ENCODE measurements around the gene HAVCR1.
"Not testable (repeated sequence)": the region's sequence is repeated elsewhere in the genome, so short reads cannot be mapped to it uniquely, and the experiment has no call there.

Gene HAVCR1

DNA sequence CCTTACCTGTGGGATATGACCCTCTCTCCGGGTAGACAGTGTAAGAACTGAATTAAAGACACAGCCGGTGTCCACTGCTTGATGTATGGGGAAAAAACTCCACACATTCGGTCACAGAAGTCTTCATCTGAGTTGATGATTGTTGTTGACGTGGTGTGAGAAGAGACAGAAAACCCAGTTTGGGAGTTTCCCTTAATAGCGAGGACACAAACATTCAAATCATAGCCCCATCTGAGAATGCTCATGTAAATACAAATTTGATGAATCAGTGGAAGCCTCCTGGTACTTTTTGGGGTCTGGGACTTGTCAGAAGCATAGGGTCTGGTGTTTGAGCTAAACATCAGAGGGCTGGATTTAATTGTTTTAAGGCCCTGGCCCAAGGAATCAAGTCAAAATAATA is 11.0 kb downstream of the HAVCR1 start:
- no peak for DNase-seq

DNA sequence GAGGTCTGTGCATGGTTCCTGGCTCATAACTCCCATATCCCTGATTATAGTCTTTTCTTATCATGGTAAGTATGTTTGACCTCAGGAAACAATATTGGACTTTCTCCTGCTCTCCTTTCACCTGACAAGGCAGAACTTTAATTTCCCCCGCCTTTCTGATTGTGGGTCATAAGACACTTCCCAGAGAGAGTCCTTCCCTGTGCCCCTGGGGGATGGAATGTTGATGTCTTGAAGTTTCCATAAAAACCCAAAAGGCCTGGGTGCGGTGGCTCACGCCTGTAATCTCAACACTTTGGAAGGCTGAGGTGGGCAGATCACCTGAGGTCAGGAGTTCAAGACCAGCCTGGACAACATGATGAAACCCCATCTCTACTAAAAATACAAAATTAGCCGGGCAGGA is 11.9 kb downstream of the HAVCR1 start:
- DNase-seq = not testable (repeated sequence)

DNA sequence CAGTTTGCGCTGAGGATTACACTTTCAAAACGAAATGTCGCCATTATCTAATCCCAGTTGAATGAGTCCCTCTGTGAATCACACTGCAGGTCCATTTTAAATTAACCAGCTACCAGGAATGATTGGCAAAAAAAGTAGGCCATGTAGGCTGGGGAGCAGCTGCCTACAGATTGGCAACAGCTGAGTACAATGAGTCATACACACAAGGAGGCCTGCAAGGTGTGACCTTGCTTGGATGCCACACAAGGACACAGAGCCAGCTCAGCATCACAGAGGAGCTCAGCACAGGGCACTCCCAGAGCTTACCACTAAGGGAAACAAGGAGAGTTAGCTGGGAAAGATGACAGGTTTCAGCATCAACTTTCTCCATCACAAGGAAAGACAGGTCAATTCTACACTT is 12.9 kb downstream of the HAVCR1 start:
- peak; percentile 12 for DNase-seq

DNA sequence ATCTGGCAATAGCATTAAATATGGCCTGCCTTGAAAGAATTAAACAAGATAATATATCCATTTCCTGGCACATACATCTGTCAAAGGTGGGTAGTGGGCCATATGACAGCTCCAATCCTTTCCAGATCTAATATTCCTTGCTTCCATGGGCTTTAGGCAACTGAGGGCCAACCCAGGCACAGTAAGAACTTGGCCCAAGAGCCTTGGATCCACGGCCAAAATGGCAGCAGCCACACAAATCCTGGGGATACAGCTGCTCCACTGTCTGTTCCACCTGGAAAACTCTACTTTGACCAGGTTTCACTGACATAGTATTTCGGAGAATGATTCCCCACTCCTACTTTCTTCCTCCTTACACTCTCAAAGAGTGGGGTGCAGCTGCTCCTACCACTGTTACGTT is 13.3 kb downstream of the HAVCR1 start:
- DNase-seq = peak; percentile 8

DNA sequence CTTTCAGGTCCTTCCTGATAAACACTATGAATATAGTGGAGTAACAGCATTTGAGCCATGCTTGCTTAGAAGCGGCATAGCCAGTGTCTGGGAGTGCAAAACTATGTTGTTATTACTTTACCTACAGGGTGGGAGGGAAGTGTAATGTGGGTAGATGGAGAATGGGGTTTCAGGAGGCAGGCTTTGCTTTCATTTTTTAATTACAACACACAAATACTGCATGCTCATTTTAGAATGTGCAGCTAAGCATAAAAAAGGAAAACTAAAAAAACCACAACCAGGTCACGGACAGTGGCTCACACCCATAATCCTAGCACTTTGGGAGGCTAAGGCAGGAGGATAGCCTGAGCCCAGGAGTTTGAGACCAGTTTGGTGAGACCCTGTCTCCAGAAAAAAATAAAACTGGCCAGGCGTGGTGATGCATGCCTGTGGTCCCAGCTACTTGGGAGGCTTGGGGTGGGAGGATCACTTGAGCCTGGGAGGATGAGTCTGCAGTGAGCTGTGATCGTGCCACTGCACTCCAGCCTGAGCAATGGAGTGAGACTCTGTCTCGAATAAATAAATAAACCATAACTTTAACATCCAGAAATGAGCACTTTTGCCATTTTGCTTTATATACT is 20.2 kb downstream of the HAVCR1 start:
- no peak for DNase-seq

DNA sequence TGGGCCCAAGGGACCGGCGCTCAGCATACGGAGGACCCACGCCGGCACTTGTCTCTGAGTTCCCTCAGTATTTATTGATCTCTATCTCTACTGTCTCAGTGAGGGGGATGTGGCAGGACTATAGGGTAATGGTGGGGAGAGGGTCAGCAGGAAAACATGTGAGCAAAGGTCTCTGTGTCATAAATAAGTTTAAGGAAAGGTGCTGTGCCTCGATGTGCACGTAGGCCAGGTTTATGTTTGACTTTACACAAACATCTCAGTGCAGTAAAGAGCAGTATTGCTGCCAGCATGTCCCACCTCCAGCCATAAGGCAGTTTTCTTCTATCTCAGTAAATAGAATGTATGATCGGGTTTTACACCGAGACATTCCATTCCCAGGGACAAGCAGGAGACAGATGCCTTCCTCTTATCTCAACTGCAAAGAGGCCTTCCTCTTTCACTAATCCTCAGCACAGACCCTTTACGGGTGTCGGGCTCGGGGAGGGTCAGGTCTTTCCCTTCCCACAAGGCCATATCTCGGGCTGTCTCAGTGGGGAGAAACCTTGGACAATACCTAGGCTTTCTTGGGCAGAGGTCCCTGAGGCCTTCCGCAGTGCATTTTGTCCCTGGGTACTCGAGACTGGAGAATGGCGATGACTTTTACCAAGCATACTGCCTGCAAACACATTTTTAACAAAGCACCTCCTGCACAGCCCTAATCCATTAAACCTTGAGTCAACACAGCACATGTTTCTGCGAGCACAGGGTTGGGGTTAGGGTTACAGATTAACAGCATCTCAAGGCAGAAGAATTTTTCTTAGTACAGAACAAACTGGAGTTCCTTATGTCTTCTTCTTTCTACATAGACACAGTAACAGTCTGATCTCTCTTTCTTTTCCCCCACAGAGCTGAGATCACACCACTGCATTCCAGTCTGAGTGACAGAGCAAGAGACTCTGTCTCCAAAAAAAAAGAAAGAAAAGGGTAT is 24.5 kb downstream of the HAVCR1 start:
- peak; percentile 87 for DNase-seq

DNA sequence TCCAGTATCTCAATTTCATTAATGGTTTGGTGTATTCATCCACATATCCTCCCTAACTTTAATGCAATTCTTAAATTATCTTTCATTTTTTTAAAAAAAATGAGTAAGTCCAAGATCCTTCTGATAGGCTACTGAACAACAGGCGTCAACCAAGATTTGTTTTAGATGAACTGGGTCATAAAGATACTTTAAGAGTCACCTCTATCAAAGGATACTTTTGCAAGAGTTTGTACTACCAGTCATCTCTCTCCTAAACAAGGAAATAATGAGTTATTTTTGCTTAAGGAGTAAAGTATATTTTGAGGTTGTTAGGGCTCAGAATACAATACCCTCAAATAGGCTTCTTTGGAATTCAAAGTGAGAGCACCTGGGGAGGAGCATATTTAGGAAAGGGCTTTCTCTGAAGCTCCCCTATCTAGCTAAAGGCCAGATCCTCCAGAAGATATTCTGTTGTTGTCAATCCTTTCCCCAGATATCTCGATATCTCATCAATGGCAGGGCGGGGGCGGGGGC is 25.8 kb downstream of the HAVCR1 start:
- DNase-seq = no peak

DNA sequence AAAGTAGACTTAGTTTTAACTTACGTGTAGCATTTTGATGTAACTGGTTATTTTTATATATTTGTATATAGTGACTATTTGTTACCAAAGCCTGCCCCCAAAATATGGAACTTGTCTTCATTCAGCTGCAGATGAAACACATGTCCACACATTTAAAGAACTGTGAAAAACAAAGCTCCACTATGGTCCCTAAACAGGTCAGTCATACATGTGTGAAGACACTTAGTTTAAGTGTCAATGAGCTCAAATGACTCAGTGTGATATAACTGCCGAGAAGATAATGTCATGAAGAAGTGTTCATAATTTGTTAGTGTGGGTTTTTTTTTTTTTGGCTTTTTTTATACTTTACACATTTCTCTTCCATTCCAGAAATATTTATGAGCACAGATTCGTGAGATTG is 28.2 kb downstream of the HAVCR1 start:
- DNase-seq = no peak

DNA sequence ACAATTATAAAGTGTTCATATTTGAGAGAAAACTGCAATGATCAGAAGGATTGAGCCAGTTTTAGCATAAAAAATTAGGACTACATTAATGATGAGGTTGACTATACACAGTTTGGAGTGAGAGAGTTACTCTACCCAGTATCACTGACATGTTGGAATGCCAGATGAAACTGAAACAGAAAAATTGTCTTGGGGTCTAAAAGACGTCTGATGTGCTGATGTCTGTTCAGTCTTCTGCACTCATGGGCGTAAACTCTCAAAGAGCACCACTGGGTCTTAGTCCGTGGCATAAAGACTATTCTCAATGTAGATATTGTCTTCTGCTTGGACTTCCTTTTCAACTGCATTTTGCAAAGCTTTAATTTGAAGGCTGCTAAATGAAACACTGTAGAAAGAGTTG is 29.5 kb downstream of the HAVCR1 start:
- DNase-seq = no peak

DNA sequence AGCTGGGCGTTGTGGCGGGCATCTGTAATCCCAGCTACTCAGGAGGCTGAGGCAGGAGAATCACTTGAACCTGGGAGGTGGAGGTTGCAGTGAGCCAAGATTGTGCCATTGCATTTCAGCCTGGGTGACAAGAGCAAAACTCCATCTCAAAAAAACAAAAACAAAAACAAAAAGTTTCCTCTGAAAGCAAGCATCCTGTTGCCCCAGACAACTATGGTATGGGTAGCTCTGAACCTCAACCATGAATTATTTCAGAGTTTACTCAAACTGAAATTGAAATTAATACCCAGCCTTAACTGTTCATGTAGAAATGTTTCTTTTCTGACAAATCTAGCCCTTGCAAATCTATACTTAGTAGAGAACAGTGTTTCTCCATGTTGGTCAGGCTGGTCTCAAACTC is 31.3 kb downstream of the HAVCR1 start:
- DNase-seq = not testable (repeated sequence)

DNA sequence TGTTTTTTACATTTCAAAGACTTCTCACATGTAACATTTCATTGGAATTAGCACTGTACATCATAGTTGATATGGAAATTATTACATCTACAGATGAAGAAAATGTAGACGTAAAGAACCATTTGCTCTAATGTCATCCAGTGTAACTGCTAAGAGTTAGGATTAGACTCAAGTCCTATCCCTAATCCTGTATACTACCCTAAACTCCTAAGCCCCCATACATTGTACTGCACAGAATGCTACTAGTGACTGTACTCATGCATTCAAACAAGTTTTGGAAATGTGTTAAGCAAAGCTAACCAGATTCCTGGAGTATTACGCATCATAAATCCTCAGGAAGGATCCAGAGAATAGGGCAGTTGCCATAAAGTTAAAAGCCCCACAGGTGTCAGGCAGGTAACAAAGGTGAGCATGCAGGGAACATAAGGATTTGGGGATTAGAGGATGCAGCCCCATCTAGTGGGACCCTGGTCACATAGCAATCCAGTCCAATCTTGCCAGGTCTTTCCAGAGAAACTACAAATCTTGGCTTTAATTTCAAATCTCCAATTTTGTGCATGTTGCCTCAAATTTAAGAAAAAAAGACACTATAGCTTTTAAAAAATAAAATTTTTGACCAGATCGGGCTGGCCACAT is 32.0 kb downstream of the HAVCR1 start:
- peak; percentile 70 for DNase-seq

DNA sequence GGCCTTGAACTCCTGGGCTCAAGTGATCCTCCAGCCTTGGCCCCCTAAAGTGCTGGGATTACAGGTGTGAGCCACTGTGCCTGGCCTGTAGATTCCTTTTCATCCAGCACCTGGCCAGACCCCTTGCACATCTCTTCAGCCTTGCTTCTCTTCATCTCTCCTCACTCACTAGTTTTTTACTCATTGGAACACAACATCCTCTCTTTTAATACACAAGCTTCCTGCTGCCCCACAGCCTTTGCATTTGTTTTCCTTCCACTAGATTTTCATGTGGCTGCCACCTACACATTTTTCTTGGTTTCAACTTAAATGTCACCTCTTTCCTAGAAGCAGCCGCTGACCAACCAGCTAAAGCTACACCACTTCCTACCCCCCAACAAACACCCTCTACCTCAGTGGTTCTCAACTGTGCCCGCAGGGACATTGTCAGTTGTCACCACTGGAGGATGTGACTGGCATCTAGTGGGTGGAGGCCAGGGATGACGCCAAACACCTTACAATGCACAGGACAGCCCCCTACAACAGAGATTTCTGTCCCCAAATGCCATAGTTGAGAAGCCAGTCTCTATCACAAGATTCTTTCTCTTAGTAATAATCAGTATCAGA is 33.7 kb downstream of the HAVCR1 start:
- no peak for DNase-seq

DNA sequence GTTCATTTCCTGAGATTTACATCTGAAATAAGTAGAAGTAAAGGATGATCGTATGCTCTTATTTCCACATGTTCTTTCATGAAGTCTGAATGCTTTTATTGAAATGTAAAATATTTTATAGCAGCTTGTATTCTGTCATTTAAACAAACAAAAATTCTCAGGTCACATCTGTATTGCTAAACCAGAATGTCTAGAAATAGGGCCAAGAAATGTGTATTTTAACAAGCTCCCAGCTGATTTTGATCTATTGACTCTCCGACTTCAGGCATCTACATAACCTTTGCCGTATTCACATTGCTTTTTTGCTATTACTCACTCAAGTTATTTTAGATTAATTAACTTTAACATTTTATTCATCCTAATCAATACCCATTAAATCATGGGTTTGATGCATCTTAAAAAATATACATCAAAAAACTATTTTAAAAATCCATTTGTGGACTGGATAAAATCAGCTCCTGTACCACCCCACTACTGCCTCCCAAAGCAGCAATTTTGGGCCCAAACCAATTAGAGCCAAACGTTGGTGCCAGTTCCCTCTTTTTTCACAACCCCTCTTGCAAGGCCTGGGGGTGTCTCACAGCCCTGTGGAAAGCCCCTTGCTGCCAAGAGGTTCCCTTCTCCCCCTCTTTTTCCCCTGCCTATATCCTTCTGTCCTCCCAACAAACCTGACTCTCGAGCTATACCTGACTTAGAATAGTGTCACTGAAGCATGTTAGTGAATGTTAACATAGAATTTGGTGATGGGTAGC is 34.5 kb downstream of the HAVCR1 start:
- no peak for DNase-seq

DNA sequence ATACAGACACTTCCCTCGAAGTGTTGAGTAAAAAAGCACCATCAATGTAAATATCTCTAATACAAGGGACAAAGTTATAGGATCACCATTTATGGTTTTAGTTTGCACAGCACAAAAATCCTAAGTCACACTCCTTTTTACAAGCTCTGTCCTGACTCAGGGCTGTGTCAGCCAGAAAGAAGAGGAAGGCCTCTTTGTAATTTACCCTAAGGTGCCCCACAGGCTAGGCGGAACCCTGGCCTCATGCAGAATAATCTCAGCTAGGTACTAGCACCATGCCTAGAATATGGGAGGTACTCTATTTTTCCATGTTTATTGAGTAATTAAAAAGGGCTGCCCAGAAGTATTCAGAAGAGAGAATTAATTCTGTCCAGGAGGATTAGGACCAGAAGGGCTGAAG is 36.9 kb downstream of the HAVCR1 start:
- no peak for DNase-seq

DNA sequence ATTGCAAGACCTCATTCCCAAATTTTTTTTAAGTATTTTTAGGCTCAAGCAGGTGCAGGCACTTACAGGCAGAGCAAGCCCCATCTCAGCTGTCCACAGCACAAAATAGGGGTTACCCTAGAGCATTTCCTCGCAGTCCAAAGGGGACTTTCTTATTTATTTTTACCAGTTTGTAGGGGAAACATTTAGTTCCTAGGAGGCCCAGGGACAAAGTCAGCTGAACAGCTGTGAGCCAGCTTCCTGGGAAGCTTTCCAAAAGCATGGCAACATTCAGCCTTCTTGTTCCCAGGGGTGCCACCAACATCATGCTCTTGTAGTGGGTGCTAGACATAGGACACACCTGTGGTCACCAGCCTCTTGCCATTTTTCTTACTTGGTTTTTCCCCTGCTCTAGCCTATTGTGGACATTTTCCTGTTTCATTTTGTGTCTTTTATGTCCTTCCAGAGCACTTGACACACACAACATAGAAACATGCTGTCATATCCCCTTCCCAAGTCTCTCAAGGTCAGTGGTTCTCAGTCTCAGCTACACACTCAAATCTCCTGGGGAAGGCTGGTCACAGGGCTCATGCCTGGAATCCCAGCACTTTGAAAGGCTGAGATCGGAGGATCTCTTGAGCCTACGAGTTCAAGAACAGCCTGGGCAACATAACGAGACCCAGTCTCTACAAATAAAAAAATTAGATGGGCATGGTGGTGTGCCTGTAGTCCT is 38.2 kb downstream of the HAVCR1 start:
- no peak for DNase-seq

DNA sequence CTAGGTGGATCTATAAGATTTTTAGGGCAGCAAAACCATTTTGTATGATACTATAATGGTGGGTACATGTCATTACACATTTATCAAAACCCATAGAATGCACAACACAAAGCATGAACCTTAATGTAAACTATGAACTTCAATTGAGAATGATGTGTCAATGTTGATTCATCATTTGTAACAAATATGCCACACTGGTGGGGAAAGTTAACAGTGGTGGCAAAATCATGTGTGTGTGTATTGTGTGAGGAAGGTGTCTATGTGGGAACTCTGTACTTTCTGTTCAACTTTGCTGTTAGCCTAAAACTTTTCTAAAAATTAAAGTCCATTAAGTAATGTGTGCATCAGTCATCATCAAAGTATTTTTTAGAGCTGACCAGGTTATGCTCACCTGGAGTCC is 38.9 kb downstream of the HAVCR1 start:
- no peak for DNase-seq

DNA sequence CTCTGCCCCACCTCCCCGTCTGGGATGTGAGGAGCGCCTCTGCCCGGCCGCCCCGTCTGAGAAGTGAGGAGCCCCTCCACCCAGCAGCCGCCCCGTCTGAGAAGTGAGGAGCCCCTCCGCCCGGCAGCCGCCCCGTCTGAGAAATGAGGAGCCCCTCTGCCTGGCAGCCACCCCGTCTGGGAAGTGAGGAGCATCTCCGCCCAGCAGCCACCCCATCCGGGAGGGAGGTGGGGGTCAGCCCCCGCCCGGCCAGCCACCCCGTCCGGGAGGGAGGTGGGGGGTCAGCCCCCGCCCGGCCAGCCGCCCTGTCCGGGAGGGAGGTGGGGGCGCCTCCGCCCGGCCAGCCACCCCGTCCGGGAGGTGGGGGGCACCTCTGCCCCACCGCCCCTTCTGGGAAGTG is 44.8 kb downstream of the HAVCR1 start:
- not testable (repeated sequence) for DNase-seq

DNA sequence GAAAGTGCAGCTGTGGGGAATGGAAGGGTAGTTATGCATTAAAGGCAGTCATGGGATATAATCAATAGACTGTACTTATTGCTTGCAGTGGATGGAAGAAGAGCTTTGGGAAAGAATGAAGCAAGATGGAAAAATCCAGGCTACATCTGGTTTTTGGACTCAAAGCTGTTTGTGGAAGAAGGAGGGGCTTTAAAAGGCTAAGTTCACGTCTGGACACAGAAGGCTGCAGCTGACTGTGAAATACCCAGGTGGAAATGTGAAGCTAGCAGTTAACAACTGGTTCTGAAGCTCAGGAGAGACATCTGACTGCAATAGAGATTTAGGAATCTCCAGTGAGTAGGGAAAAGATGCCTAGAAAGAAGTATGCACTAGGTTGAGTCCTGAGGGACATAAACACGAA is 52.7 kb downstream of the HAVCR1 start:
- DNase-seq = no peak

DNA sequence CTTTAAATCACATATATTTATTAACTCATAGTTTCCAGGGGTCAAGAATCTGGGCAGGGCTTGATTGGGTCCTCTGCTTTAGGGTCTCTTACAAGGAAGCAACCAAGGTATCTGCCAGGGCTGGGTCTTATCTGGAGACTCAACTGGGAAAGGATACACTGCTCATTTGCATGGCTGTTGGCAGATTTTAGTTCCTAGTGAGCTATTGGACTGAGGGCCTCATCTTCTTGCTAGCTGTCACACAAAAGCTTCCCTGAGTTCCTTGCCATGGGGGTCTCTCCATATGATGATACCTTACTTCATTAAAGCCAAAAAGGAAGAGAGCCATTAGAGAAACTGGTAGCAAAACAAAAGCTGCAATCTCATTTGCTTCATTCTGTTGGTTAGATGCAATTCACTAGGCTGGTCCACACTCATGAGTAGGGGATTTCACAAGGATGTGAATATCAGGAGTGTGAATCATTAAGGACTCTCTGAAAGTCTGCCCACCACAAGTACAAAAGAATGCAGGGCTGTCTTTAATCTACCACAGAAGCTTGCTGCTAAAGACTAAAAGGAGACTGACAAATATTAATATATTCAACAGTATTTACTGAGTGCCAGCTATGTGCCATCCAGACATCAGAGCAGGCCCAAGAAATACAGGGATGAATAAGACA is 53.9 kb downstream of the HAVCR1 start:
- no peak for DNase-seq

DNA sequence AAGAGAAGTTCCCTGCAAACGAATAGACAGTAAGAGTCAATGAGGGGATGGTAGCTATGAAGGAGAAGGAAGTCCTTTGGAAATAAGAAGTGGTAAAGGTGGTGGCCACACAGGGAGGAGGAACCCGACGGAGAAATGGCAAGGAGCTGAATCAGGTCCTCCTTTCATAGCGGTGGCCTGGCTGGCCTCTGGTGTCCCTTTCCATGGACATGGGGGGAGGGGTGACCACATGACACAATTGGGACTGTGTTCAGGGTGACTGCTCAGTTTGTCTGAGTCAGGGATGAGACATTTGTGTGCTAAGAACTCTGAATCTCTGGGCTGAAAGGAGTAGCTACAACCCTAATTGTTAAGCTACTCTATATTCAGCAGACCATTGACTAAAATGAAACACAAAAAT is 67.2 kb downstream of the HAVCR1 start:
- no peak for DNase-seq

DNA sequence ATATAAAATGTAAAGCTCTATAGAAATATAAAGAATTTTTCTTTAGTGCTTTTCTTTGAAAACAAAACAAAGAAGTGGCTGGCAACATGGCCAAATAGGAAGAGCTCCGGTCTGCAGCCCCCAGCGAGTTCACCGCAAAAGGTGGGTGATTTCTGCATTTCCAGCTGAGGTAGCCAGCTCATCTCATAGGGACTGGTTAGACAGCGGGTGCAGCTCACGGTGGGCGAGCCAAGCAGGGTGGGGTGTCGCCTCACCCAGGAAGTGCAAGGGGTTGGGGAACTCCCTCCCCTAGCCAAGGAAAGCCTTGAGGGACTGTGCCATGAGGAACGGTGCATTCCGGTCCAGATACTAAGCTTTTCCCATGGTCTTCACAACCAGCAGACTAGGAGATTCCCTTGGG is 74.9 kb downstream of the HAVCR1 start:
- no peak for DNase-seq
